Testis (tissue), 3 donors: ENCODE results near the gene PTBP3. TPM values are rescaled to one million over a fixed set of nuclear protein-coding genes. Genes with fewer than 3 reads are reported as not detected.

Source experiments
- DNase-seq: peaks from one replicate; pipeline ENCODE4 v3.0.0-alpha.2; 2019
- H3K27ac ChIP-seq, 2 donors: fragments of 200-600 bp; sonication (generic); one replicate each; pipeline ENCODE4 v1.5.1; 2019
- H3K27me3 ChIP-seq: fragments of 200-600 bp; sonication (generic); one replicate; pipeline ENCODE4 v1.5.1; 2019
- H3K36me3 ChIP-seq: fragments of 200-600 bp; sonication (generic); one replicate; pipeline ENCODE4 v1.5.1; 2017; ENCODE audit warnings: low read depth; ENCODE audit errors: missing control alignments
- H3K4me1 ChIP-seq: fragments of 200-600 bp; sonication (generic); one replicate; pipeline ENCODE4 v1.5.1; 2019
- H3K4me3 ChIP-seq, 2 donors: fragments of 200-600 bp; sonication (generic); one replicate each; pipeline ENCODE4 v1.5.1; 2017 to 2019
- H3K9me3 ChIP-seq: fragments of 200-600 bp; sonication (generic); one replicate; pipeline ENCODE4 v1.5.1; 2017
- CTCF ChIP-seq, 3 experiments: fragments of 450-650 bp in 2 of 3; fragments of 200-600 bp in 1 of 3; sonication (generic) in 1 of 3; IDR thresholded peaks; one replicate each; pipeline ENCODE4 v1.5.1; 2016 to 2019; ENCODE audit warnings: antibody characterized with exemption in 3 of 3, mild to moderate bottlenecking in 2 of 3, moderate library complexity in 1 of 3
- POLR2A ChIP-seq: fragments of 450-650 bp; IDR thresholded peaks from one replicate; pipeline ENCODE4 v1.6.1; 2017; ENCODE audit warnings: antibody characterized with exemption, mild to moderate bottlenecking, moderate library complexity
- WGBS, 2 donors: methylation state at CpG; one replicate each; pipeline ENCODE4 v1.1.5; 2018; 5-methylcytosine and 5-hydroxymethylcytosine counted together
- intact Hi-C: fragments of 100-400 bp; cut with DNase I; formaldehyde crosslinking; loops from one replicate; pipeline ENCODE4 v1.15.1; 2023; ENCODE audit warnings: low total_unique reads
- polyA plus RNA-seq: library from polyadenylated mRNA; stranded (reverse); fragments of 350-450 nt; fragmentation: Illumina TruSeq; extraction: RNeasy Lipid Tissue Mini Kit (QIAGEN cat#74804); gene quantifications from one replicate; pipeline ENCODE4 v1.2.3, GENCODE V29; 2014; ENCODE audit warnings: low read depth, low replicate concordance; ENCODE audit not compliant: insufficient read depth
- small RNA-seq, 2 donors: library from RNA; depleted of rRNA; stranded (forward); fragments of <200 nt; gene quantifications; one replicate each; pipeline ENCODE3, GENCODE V24; 2016
- total RNA-seq, 2 donors: library from RNA; depleted of rRNA; stranded (reverse); fragments of >200 nt; gene quantifications; one replicate each; pipeline ENCODE4 v1.2.3, GENCODE V29; 2016

PTBP3 gene
- total and polyA plus RNA-seq, 3 donors from 2014 or later, result 44.1 to 199 (median 172) TPM

- TF ChIP-seq CTCF (IDR thresholded peaks at IDR 0.05) (no peak), POLR2A (no peak)
- 78 to 81% methylated on average over 4 of the region's 4 CpGs for WGBS, 2 donors
- DNase-seq, result no peak
- Histone ChIP-seq H3K4me3 (no peak overlapping the region), H3K27ac (no peak overlapping the region), H3K27me3 (no peaks in the 10 kb centered on the region), H3K36me3 (no peaks in the 10 kb centered on the region), H3K9me3 (no peaks in the 10 kb centered on the region), H3K4me1 (peaks cover 20% of the 10 kb centered on the region)
- intact Hi-C loops, result no loop called here
These were observed 163.2 kb downstream of the PTBP3 start for GRCh38 chr9:112170235-112170634.

GRCh38 chr9:112169368-112169767 is 164.1 kb downstream of the PTBP3 start:
- Histone ChIP-seq H3K27me3 (no peaks in the 10 kb centered on the region), H3K4me3 (no peak overlapping the region), H3K27ac (no peak overlapping the region), H3K4me1 (peaks cover 18% of the 10 kb centered on the region), H3K36me3 (no peaks in the 10 kb centered on the region), H3K9me3 (no peaks in the 10 kb centered on the region)
- WGBS, 2 donors, result 88% methylated on average over 6 of the region's 6 CpGs
- TF ChIP-seq POLR2A, result no peak
- no peak for TF ChIP-seq CTCF (IDR thresholded peaks at IDR 0.05)
- intact Hi-C loops, result no loop called here
- no peak for DNase-seq

- no peak for DNase-seq
- Histone ChIP-seq H3K4me3 (no peak overlapping the region), H3K36me3 (no peaks in the 10 kb centered on the region), H3K9me3 (no peaks in the 10 kb centered on the region), H3K4me1 (peaks cover 7% of the 10 kb centered on the region), H3K27me3 (no peaks in the 10 kb centered on the region), H3K27ac (no peak overlapping the region)
- WGBS, 2 donors, result 81 to 88% methylated on average over 3 of the region's 3 CpGs
- intact Hi-C loops, result no loop called here
- TF ChIP-seq POLR2A (no peak), CTCF (IDR thresholded peaks at IDR 0.05) (no peak)
These were observed 165.2 kb downstream of the PTBP3 start for GRCh38 chr9:112168197-112168596.

Small RNA genes lying within 50 kb of the gene (small RNA-seq; reads per million reads assigned to genes)
- gene RF00019 (0 reads per million in 2 donors), gene RN7SL430P (0 reads per million in 2 donors), gene RN7SL57P (0 reads per million in 2 donors), gene RNA5SP295 (0 reads per million in 2 donors)

Other genes starting within 250 kb of the PTBP3 start
- gene SUSD1, start 158.3 kb downstream of the PTBP3 start, total RNA-seq, result 10 to 100 TPM; 28.0 to 39.1 TPM
- 12.7 TPM for gene SUSD1, start 158.3 kb downstream of the PTBP3 start, polyA plus RNA-seq
- gene HSDL2, start 46.5 kb upstream of the PTBP3 start, total RNA-seq, result 10 to 100 TPM; 23.0 to 24.0 TPM
- gene HSDL2, start 46.5 kb upstream of the PTBP3 start, polyA plus RNA-seq, result 36.0 TPM
- 10 to 100 TPM; 66.5 to 74.8 TPM for gene KIAA1958, start 153.2 kb upstream of the PTBP3 start, total RNA-seq
- gene KIAA1958, start 153.2 kb upstream of the PTBP3 start, polyA plus RNA-seq, result 14.5 TPM